ENCODE results near the gene THNSL1. TPM values are rescaled to one million over a fixed set of nuclear protein-coding genes. Genes with fewer than 3 reads are reported as not detected.

THNSL1 gene
- total and polyA plus RNA-seq, 9 of the 15 experiments (the other 6 are each of a cell fraction or from before 2014, with no cell fraction given): 4.5 to 8.6 (median 6.3) TPM

GRCh38 chr10:25061711-25062449 lies 45.5 kb downstream of the THNSL1 start (continued):
- TF ChIP-seq MGA (IDR thresholded peaks at IDR 0.05) (0 out of 2 replicates have a peak, but pooled peaks have one; percentile 10), MAFF (IDR thresholded peaks at IDR 0.05; ENCODE audit: low read length) (peak; percentile 88), TRIM24 (IDR thresholded peaks at IDR 0.05) (peak in 1 of 2 experiments; percentile 8; a peak in 1 of 4 replicates), ZNF316 (IDR thresholded peaks at IDR 0.05) (peak; percentile 99), BRD4 (IDR thresholded peaks at IDR 0.05) (0 out of 2 replicates have a peak, but pooled peaks have one; percentile 10), ATF7 (IDR thresholded peaks at IDR 0.05) (peak; percentile 27; the same call in 1 of the 2 replicates), HOMEZ (CRISPR knock-in tag; IDR thresholded peaks at IDR 0.05) (no peak)
- TF ChIP-seq, protein P1, sequence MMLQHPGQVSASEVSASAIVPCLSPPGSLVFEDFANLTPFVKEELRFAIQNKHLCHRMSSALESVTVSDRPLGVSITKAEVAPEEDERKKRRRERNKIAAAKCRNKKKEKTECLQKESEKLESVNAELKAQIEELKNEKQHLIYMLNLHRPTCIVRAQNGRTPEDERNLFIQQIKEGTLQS (IDR thresholded peaks at IDR 0.05): peak; percentile 61
- TF ChIP-seq, protein P1 (CRISPR knock-in tag; conservative IDR thresholded peaks at IDR 0.05): no peak
